HG02623 (cell line): ENCODE results near the gene EP400.

Source experiments
- ATAC-seq: cut with Tn5 transposase; IDR thresholded peaks from one replicate; pipeline ENCODE4 v1.9.1; 2021; ENCODE audit warnings: moderate library complexity; ENCODE audit not compliant: unreplicated experiment

The EP400 gene

GRCh38 chr12:132015686-132016430, 66.1 kb downstream of the EP400 start:
- ATAC-seq = no peak

GRCh38 chr12:132018193-132018916, 68.6 kb downstream of the EP400 start:
- no peak for ATAC-seq

- ATAC-seq = no peak
Observed at GRCh38 chr12:132019891-132020290, 70.1 kb downstream of the EP400 start.

- no peak for ATAC-seq
Observed at GRCh38 chr12:132020292-132020691, 70.5 kb downstream of the EP400 start.

- ATAC-seq = no peak
Observed at GRCh38 chr12:132021031-132021871, 71.5 kb downstream of the EP400 start.

GRCh38 chr12:132021965-132022364, 72.2 kb downstream of the EP400 start:
- ATAC-seq = no peak

- no peak for ATAC-seq
Observed at GRCh38 chr12:132023658-132024057, 73.9 kb downstream of the EP400 start.

- ATAC-seq = no peak
Observed at GRCh38 chr12:132024758-132025157, 75.0 kb downstream of the EP400 start.

- ATAC-seq = no peak
Observed at GRCh38 chr12:132025526-132025925, 75.8 kb downstream of the EP400 start.

GRCh38 chr12:132026061-132026795, 76.5 kb downstream of the EP400 start:
- no peak for ATAC-seq

- no peak for ATAC-seq
Observed at GRCh38 chr12:132026796-132027500, 77.2 kb downstream of the EP400 start.

GRCh38 chr12:132027636-132028035, 77.9 kb downstream of the EP400 start:
- no peak for ATAC-seq

GRCh38 chr12:132028111-132028510, 78.4 kb downstream of the EP400 start:
- ATAC-seq = no peak

- no peak for ATAC-seq
Observed at GRCh38 chr12:132029503-132030300, 80.0 kb downstream of the EP400 start.

GRCh38 chr12:132030367-132031038, 80.8 kb downstream of the EP400 start:
- ATAC-seq = no peak

GRCh38 chr12:132033627-132034026, 83.9 kb downstream of the EP400 start:
- ATAC-seq = no peak

GRCh38 chr12:132036063-132036683, 86.4 kb downstream of the EP400 start:
- ATAC-seq = no peak

GRCh38 chr12:132040906-132041606, 91.3 kb downstream of the EP400 start:
- ATAC-seq = no peak
